ENCODE measurements around the gene WNT4. TPM values are rescaled to one million over a fixed set of nuclear protein-coding genes. Genes with fewer than 3 reads are reported as not detected.
A peak's percentile ranks its signal among the peaks of the same experiment; 100 is the strongest.
"Not testable (repeated sequence)": the region's sequence is repeated elsewhere in the genome, so short reads cannot be mapped to it uniquely, and the experiment has no call there.

WNT4 gene
- total RNA-seq, 1 experiment from 2014 or later, result 0.70 TPM

- not testable (repeated sequence) for DNase-seq (ENCODE audit: low spot score); H3K9me3 Mint-ChIP-seq; H3K27me3 Mint-ChIP-seq (ENCODE audit: low read depth)
- CTCF ChIA-PET, result interaction anchor here (0.6 to 1.7 kb wide), 4 partner anchors 13 to 134 kb away, joined by 3 to 8 read pairs (median 3); no protein-coding TSS in a partner anchor
- Mint-ChIP-seq H3K4me1 (peaks cover 57% of the 10 kb centered on the region), H3K27ac (peak overlapping the region; percentile 55), H3K36me3 (peaks cover 12% of the 10 kb centered on the region), H3K4me3 (peak overlapping the region; percentile 7; the same call in 1 of the 2 replicates)
- ATAC-seq, result peak; percentile 68
- POLR2A ChIA-PET, result interaction anchor here (0.7 kb wide), 2 partner anchors 555 to 1028 kb away, joined by 3 to 11 read pairs; no protein-coding TSS in a partner anchor
These were observed 50.7 kb downstream of the WNT4 start for GRCh38 chr1:22092026-22092768.

- H3K36me3 Mint-ChIP-seq, result peaks cover 14% of the 10 kb centered on the region
- H3K27ac Mint-ChIP-seq, result peak overlapping the region; percentile 13
- TF ChIP-seq PRDM15 (CRISPR knock-in tag; IDR thresholded peaks at IDR 0.05), result no peak
- TF ChIP-seq ARID4B (CRISPR knock-in tag; IDR thresholded peaks at IDR 0.05; ENCODE audit: borderline replicate concordance), result no peak
- TF ChIP-seq GTF2I (CRISPR knock-in tag; conservative IDR thresholded peaks at IDR 0.05), result no peak
- TF ChIP-seq ZNF219 (CRISPR knock-in tag; IDR thresholded peaks at IDR 0.05; ENCODE audit: borderline replicate concordance), result no peak
- no peak for TF ChIP-seq NFATC4 (CRISPR knock-in tag; IDR thresholded peaks at IDR 0.05)
- no peak for TF ChIP-seq AR (CRISPR knock-in tag; IDR thresholded peaks at IDR 0.05)
- no peak for TF ChIP-seq ZNF121 (CRISPR knock-in tag; IDR thresholded peaks at IDR 0.05)
- TF ChIP-seq ZNF281 (CRISPR knock-in tag; IDR thresholded peaks at IDR 0.05), result no peak
- H3K4me3 Mint-ChIP-seq, result no peak overlapping the region
- ATAC-seq (no peak), DNase-seq (ENCODE audit: low spot score) (no peak)
- no peaks in the 10 kb centered on the region for H3K27me3 Mint-ChIP-seq (ENCODE audit: low read depth)
- CTCF ChIA-PET, result interaction anchor here (0.7 to 1.4 kb wide), 4 partner anchors 10 to 143 kb away, joined by 3 to 4 read pairs (median 4); no protein-coding TSS in a partner anchor
- peaks cover 57% of the 10 kb centered on the region for H3K4me1 Mint-ChIP-seq
- POLR2A ChIA-PET, result no interaction called here
- no peaks in the 10 kb centered on the region for H3K9me3 Mint-ChIP-seq
These were observed 52.0 kb downstream of the WNT4 start for GRCh38 chr1:22090867-22091266.

Data from WTC11 (cell line).